GM23248 (cell line): ENCODE results near the gene PRPS1. TPM values are rescaled to one million over a fixed set of nuclear protein-coding genes. Genes with fewer than 3 reads are reported as not detected.

ENCODE experiments used
- DNase-seq: peaks from one replicate; pipeline ENCODE4 v3.0.0-alpha.2; 2015
- H2AFZ ChIP-seq: fragments of 200-600 bp; sonication (generic); 2 replicates; pipeline ENCODE4 v1.6.1; 2016; ENCODE audit warnings: antibody characterized with exemption
- H3F3A ChIP-seq: fragments of 200-600 bp; sonication (generic); 2 replicates; pipeline ENCODE4 v1.6.1; 2016; ENCODE audit warnings: mild to moderate bottlenecking, antibody characterized with exemption, mixed run types; ENCODE audit not compliant: insufficient read depth
- H3K27ac ChIP-seq: fragments of 200-600 bp; sonication (generic); 2 replicates; pipeline ENCODE4 v1.5.1; 2016; ENCODE audit warnings: mild to moderate bottlenecking
- H3K27me3 ChIP-seq: fragments of 200-600 bp; sonication (generic); replicated peaks from 2 replicates; pipeline ENCODE4 v1.6.1; 2016; ENCODE audit warnings: mild to moderate bottlenecking; ENCODE audit not compliant: insufficient read depth
- H3K36me3 ChIP-seq: fragments of 200-600 bp; sonication (generic); 2 replicates; pipeline ENCODE4 v1.6.1; 2016; ENCODE audit warnings: low read depth, mild to moderate bottlenecking
- H3K4me1 ChIP-seq: fragments of 200-600 bp; sonication (generic); 2 replicates; pipeline ENCODE4 v1.6.1; 2016; ENCODE audit warnings: mild to moderate bottlenecking; ENCODE audit not compliant: insufficient read depth
- H3K4me2 ChIP-seq: fragments of 200-600 bp; sonication (generic); one replicate; pipeline ENCODE4 v1.6.1; 2016; ENCODE audit warnings: mild to moderate bottlenecking; ENCODE audit not compliant: unreplicated experiment
- H3K4me3 ChIP-seq: fragments of 200-600 bp; sonication (generic); 2 replicates; pipeline ENCODE4 v1.5.1; 2016; ENCODE audit warnings: mild to moderate bottlenecking
- H3K79me2 ChIP-seq: fragments of 200-600 bp; sonication (generic); 2 replicates; pipeline ENCODE4 v1.6.1; 2016; ENCODE audit warnings: mild to moderate bottlenecking; ENCODE audit not compliant: insufficient read depth
- H3K9ac ChIP-seq: fragments of 200-600 bp; sonication (generic); 2 replicates; pipeline ENCODE4 v1.6.1; 2016; ENCODE audit warnings: mild to moderate bottlenecking
- H3K9me2 ChIP-seq: fragments of 200-600 bp; sonication (generic); 2 replicates; pipeline ENCODE4 v1.6.1; 2016; ENCODE audit warnings: mixed run types, mild to moderate bottlenecking, moderate library complexity; ENCODE audit not compliant: insufficient read depth
- H3K9me3 ChIP-seq: fragments of 200-600 bp; sonication (generic); one replicate; pipeline ENCODE4 v1.6.1; 2017; ENCODE audit warnings: low read depth
- H4K20me1 ChIP-seq: fragments of 200-600 bp; sonication (generic); 2 replicates; pipeline ENCODE4 v1.6.0; 2016; ENCODE audit not compliant: insufficient read depth
- EZH2 ChIP-seq: fragments of 200-600 bp; sonication (generic); IDR thresholded peaks from 2 replicates; pipeline ENCODE4 v1.6.1; 2018; ENCODE audit warnings: antibody characterized with exemption, mild to moderate bottlenecking; ENCODE audit not compliant: insufficient read depth, poor library complexity, severe bottlenecking
- EZH2phosphoT487 ChIP-seq: fragments of 200-600 bp; sonication (generic); IDR thresholded peaks from 2 replicates; pipeline ENCODE4 v1.6.1; 2018; ENCODE audit warnings: antibody characterized with exemption, moderate library complexity, mild to moderate bottlenecking, low read depth; ENCODE audit not compliant: insufficient read depth
- WGBS, 2 experiments: methylation state at CpG; one replicate each; pipeline ENCODE4 v1.1.6; 2015 to 2017; ENCODE audit warnings: low lambda C conversion rate in 2 of 2, low coverage in 1 of 2; ENCODE audit errors: missing lambda C conversion rate in 2 of 2; 5-methylcytosine and 5-hydroxymethylcytosine counted together
- in situ Hi-C: fragments of 300-500 bp; cut with MboI; formaldehyde crosslinking; loops from 2 replicates; pipeline ENCODE4 v1.15.0; 2020
- polyA plus RNA-seq: library from polyadenylated mRNA; unstranded; fragments of >200 nt; fragmentation: Nextera tagmentation; extraction: Ambion mirVana; gene quantifications from 2 replicates; pipeline ENCODE4 v1.2.1, GENCODE V29; 2016
- total RNA-seq: library from RNA; depleted of rRNA; stranded (reverse); fragments of >200 nt; shearing (Covaris generic); gene quantifications from 2 replicates; pipeline ENCODE4 v1.2.3, GENCODE V29; 2014

Gene PRPS1
- total and polyA plus RNA-seq, 2 experiments from 2014 or later, result 76.7 to 87.7 TPM

DNA sequence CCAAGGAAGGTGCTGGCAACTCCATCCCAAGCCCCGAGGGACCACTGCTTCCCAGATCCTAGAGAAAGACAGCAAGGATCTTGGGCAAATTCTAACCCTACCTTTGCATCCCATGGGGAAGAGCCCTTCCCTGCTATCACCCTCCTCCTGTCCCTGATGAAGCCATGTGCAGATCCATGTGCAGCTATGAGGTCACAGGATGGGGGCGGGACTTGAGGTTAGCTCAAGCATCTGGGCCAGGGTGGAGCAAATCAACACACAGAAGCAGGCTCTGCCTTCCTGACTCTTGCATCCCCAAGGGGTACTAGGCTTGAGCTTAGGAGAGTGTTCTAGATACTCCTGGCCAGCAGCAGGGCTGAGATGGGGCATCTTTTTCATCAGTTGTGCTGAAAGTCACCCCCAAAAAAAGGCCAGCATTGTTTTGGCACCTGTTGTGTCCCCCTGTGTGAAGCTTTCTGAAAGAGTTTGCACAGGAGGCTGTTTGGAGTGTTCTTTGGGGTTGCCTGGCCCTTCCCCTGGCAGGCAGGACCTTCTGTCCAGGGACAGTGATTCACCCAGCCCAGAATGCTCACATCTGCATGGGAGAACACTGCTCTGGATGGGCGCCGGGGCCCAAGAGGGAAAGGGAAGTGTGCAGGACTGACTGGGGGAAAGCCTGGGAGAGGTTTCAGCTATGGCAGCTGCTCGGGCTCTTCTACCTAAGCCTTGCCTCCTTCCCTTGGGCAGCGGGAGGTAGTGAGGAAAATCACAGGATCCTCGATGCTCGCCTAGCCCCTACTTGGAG is 50.8 kb downstream of the PRPS1 start:
- Histone ChIP-seq H3K9ac (peak overlapping the region; percentile 48; the same call in 1 of the 2 replicates), H3K4me2 (no peak overlapping the region), H3K27me3 (no peaks in the 10 kb centered on the region), H3K36me3 (no peaks in the 10 kb centered on the region), H3K27ac (peak overlapping the region; percentile 57), H3K9me2 (no peaks in the 10 kb centered on the region), H3F3A (0 out of 2 replicates have a peak, but pooled peaks cover 9% of the 10 kb centered on the region), H3K79me2 (no peaks in the 10 kb centered on the region), H3K4me1 (peaks cover 25% of the 10 kb centered on the region), H4K20me1 (no peaks in the 10 kb centered on the region), H3K9me3 (no peaks in the 10 kb centered on the region), H2AFZ (no peak overlapping the region), H3K4me3 (no peak overlapping the region)
- TF ChIP-seq EZH2 (no peak), EZH2phosphoT487 (no peak)
- 15 to 27% methylated on average over 4 to 7 of the region's 8 CpGs for WGBS, 2 experiments
- DNase-seq, result peak; percentile 80
- in situ Hi-C loops, result no loop called here

DNA sequence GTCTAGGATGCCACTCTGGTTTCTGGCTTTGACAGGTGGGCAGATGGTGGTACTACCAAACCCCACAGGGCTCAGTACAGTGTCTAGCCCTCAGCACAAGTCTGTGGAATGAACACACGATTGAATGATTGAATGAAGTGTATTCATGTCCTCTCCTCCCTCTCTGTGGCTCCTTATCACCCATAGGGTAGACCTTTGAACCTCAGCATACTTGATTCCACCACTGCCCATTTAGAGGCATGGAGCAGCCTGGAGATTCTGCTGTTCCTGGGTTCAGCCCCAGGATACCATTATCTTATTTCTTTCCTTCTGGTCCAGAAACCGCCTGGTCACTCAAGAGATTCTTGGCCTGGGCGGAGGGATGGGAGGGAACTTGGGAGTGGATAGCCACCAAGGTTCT is 53.9 kb downstream of the PRPS1 start:
- WGBS, 2 experiments, result 80 to 83% methylated on average over 2 to 3 of the region's 3 CpGs
- DNase-seq, result no peak
- TF ChIP-seq EZH2 (no peak), EZH2phosphoT487 (no peak)

DNA sequence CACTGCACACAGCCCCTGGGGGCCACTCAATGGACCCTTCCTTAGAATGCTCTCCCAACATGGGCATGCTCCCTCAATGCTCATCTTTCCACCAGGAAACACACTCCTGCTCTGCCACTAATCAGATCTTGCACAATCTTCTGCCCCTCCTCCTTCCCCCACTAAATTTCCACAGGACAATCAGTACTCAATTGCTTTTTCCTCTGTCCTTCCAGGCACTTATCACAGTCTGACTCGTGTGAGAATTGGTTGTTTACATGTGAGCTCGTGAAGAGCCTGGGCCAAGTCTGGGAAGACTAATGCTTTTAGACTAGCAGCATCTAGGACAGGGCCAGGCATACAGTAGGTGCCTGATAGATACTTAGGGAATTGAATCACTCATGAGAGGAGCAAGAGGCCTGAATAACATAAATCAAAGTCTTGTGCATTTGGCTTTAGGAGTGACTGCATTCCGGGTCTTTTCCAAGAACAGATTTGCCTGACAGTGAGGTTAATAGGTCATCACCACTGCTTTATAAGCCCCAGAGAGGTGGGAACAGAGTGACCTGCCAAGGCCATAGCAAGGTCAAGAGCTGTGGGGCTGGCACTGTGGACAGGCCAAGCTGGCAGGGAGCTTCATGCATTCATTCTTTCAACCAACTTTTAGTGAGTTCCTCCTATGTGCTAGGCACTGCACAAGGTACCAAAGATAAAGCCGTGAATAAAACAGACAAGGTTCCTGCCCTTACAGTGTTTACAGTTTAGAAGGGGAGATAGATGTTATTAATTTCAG is 55.0 kb downstream of the PRPS1 start:
- no peak overlapping the region for H2AFZ ChIP-seq
- H3K4me3 ChIP-seq, result no peak overlapping the region
- TF ChIP-seq EZH2phosphoT487, result no peak
- TF ChIP-seq EZH2, result no peak
- no peak overlapping the region for H3K4me2 ChIP-seq
- no peaks in the 10 kb centered on the region for H3K27me3 ChIP-seq
- no peaks in the 10 kb centered on the region for H3F3A ChIP-seq
- H3K36me3 ChIP-seq, result no peaks in the 10 kb centered on the region
- WGBS, 2 experiments, result 11 to 21% methylated on average over 4 of the region's 4 CpGs
- no peak overlapping the region for H3K27ac ChIP-seq
- H3K9ac ChIP-seq, result no peak overlapping the region
- H3K79me2 ChIP-seq, result no peaks in the 10 kb centered on the region
- in situ Hi-C loops, result no loop called here
- no peaks in the 10 kb centered on the region for H3K4me1 ChIP-seq
- no peaks in the 10 kb centered on the region for H3K9me3 ChIP-seq
- DNase-seq, result peak; percentile 17
- no peaks in the 10 kb centered on the region for H4K20me1 ChIP-seq
- H3K9me2 ChIP-seq, result no peaks in the 10 kb centered on the region

More for the DNA sequence above, 53.9 kb downstream of the PRPS1 start:
- H2AFZ ChIP-seq, result no peak overlapping the region
- no peaks in the 10 kb centered on the region for H4K20me1 ChIP-seq
- H3K9ac ChIP-seq, result no peak overlapping the region
- no peaks in the 10 kb centered on the region for H3K9me3 ChIP-seq
- H3K79me2 ChIP-seq, result no peaks in the 10 kb centered on the region
- in situ Hi-C loops, result no loop called here
- H3K36me3 ChIP-seq, result no peaks in the 10 kb centered on the region
- H3K4me1 ChIP-seq, result peaks cover 4% of the 10 kb centered on the region; the same call in 1 of the 2 replicates
- H3K4me3 ChIP-seq, result no peak overlapping the region
- no peaks in the 10 kb centered on the region for H3F3A ChIP-seq
- H3K9me2 ChIP-seq, result no peaks in the 10 kb centered on the region
- no peak overlapping the region for H3K4me2 ChIP-seq
- no peak overlapping the region for H3K27ac ChIP-seq
- no peaks in the 10 kb centered on the region for H3K27me3 ChIP-seq

DNA sequence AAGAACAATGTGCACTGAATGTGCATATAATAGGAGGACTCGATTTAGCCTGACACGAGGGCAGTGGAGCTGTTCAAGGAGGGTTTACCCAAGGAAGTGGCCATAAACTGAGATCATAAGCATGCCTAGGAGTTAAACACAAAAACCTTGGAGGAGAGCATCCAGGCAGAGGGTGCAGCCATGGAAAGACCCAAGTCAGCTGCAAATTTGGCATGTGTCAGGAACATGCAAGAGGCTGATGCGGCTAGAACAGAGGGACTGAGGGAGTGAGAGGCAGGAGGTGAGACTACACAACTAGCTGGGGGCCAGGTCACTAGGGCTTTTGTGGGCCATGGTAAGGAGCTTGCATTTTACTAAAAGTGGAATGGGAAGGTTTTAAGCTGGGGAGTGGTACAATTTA is 55.6 kb downstream of the PRPS1 start:
- Histone ChIP-seq H2AFZ (no peak overlapping the region), H3F3A (no peaks in the 10 kb centered on the region), H3K27ac (no peak overlapping the region), H3K4me1 (no peaks in the 10 kb centered on the region), H3K9ac (no peak overlapping the region), H3K4me3 (no peak overlapping the region), H3K9me3 (no peaks in the 10 kb centered on the region), H4K20me1 (no peaks in the 10 kb centered on the region), H3K79me2 (no peaks in the 10 kb centered on the region), H3K4me2 (no peak overlapping the region), H3K9me2 (no peaks in the 10 kb centered on the region), H3K27me3 (no peaks in the 10 kb centered on the region), H3K36me3 (no peaks in the 10 kb centered on the region)
- TF ChIP-seq EZH2phosphoT487 (no peak), EZH2 (no peak)
- DNase-seq, result no peak
- in situ Hi-C loops, result no loop called here
- whole genome bisulfite sequencing, 2 experiments, result 30 to 47% methylated on average over 3 of the region's 3 CpGs
